GM20431 (cell line): ENCODE measurements around the gene HLA-DQB1.
"Not testable (repeated sequence)": the region's sequence is repeated elsewhere in the genome, so short reads cannot be mapped to it uniquely, and the experiment has no call there.

Experiments
- in situ Hi-C: fragments of 300-500 bp; cut with MseI, MboI; formaldehyde crosslinking; loops from one replicate; pipeline ENCODE4 v1.15.0; 2020; ENCODE audit warnings: low sequenced_read_pairs; ENCODE audit not compliant: unreplicated experiment

The HLA-DQB1 gene

DNA sequence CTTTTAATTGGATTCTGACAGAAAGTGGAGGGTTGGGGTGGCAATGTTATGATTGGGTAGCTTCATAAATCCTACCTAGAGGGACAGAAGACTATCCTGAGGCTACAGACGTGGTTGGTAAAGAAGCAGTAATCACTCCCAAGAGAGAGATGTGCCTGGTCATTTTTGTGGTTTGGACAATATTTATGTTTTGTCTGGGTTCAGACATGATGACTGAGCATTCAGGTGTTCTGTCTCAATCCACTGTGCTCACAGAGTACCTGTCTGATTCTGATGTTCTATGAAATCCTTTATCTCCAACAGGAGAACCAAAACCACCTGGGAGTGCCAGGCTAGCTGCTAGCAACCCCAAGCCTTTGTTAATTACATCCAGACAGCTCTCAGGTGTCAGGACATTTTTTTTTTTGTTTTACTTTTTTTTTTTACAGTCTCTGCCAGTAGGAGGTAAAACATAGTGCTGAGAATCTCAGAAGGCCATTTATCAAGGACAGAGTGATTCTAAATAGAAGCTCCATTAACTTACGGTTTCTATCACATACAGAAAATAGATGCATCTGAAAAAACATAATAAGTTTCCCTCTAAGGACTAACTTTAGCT lies 30.8 kb downstream of the HLA-DQB1 start:
- in situ Hi-C loops, result no loop called here

DNA sequence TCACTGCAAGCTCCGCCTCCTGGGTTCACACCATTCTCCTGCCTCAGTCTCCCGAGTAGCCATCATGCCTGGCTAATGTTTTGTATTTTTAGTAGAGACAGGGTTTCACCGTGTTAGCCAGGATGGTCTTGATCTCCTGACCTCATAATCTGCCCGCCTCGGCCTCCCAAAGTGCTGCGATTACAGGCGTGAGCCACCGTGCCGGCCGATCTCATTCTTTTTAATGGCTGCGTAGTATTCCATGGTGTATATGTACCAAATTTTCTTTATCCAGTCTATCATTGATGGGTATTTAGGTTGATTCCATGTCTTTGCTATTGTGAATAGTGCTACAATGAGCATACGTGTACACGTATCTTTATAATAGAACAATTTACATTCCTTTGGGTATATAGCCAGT lies 36.7 kb downstream of the HLA-DQB1 start:
- in situ Hi-C loops, result not testable (repeated sequence)

DNA sequence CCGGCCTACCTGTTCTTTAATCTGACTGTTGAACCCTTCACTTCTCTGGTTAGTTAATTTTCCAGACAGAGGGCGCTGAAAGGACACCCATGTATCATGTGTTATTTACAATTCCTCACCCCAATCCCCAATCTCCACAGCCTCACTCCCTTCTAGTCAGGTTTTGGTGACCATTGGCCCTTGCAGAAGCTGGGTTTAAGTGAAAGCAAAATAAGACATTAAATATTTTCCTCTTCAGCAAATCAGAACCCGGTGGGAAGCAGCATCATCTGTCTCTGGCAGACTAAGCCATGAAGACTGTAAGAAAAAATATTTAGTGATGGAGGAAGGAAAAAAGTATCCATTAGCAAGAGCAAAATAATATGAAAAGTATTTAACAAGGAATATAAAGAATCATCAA lies 38.6 kb downstream of the HLA-DQB1 start:
- in situ Hi-C loops, result no loop called here

DNA sequence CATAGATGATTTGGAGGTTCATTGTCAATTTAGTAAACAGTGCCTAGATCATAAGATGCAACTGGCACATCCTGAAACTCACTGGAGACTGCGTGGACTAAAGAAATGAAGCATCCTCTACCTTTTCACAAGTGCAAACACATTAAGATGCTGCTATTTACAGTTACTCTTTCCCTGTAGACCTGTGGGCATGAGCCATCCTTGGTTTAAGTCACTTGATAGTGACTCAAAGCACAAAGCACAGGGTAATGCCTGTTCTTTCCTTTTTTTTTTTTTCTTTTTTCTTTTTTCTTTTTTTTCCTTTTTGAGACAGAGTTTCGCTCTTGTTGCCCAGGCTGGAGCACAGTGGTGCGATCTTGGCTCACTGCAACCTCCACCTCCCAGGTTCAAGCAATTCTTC lies 39.2 kb downstream of the HLA-DQB1 start:
- in situ Hi-C loops, result no loop called here

DNA sequence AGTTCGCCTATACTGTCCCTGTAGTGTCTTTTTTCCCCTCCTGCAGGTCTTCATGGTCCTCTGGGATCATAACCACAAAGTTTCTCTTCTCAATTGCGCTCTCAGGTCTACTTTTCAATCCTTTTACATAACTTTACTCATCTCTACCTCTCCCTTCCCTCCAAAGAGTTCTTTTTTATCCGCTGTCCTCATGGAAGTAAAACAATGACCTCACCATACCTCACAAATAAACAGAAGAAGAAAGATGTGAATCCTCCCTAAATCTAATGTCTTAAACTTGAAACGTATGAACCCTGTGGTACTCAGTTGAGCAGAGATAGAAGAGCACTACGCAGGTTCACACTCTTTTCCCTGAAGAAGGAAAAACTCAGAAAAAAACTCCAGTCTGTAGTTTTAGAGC lies 41.3 kb downstream of the HLA-DQB1 start:
- in situ Hi-C loops, result no loop called here

DNA sequence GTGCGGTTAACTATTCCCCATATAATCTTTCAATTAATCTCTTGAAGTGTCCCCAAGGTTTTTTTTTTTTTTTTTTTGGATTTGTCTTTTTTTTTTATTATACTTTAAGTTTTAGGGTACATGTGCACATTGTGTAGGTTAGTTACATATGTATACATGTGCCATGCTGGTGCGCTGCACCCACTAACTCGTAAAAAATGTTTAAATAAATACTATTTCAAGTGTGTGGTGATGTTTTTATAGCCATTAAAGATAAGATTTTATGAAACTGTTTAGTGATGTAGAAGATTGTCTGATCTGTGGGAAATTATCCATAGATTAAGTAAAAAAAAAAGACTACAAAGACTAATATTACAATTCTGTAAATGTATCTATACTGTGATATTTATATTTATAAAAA lies 41.9 kb downstream of the HLA-DQB1 start:
- in situ Hi-C loops, result no loop called here

DNA sequence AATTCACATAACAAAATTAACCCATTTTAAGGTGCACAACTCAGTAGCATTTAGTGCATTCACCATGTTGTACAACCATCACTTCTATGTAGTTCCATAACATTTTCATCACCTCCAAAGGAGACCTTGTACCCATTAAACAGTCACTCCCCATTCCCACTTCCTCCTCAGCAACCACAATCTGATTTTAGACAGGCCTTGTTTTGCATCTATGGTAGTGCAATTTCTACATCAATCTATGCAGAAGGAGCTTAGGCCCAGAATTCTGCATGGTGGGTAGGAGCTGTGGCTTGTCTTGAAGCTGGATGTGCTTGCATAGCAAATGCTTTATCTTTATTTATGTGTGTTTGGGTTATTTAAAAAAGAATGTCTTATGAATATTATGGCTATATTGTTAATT lies 42.8 kb downstream of the HLA-DQB1 start:
- in situ Hi-C loops, result no loop called here

DNA sequence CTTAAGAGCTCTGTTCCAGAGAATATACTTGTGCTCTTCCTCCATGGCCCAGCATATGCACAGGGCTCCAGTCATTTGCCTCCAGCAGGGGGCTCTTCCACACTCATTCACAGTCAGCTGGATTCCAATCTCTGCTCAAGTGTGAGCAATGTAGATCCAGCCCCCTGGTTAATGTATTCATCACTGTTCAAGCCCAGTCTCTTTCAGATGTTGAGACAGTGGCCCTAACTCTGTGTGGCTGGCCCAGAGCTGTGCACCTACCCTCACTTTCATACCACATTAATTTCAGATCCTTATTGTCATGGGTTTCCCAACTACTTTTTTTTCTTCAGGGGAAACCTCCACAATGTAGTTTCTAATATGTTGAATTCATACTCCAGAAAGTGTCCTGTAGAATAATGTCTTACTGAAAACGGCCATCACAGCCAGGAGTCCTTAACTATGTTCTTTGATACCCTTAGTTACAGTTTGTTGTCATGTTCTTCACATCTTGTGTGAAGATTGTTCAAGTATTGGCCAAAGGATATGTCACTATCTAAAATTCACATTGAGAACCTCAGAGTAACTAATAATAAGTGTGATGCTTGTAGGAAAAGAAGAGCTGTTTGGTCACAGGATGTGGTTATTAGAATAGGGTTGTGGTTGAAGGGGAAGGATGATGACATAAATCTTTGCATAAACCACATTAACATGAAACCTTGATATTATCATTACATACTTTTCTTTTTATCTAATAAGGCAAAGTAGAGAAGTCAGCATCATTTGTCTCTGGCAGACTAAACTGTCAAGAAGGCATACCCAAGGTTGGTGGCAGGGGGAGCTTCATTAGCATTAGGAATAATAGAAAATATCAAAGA lies 43.7 kb downstream of the HLA-DQB1 start:
- in situ Hi-C loops, result no loop called here

DNA sequence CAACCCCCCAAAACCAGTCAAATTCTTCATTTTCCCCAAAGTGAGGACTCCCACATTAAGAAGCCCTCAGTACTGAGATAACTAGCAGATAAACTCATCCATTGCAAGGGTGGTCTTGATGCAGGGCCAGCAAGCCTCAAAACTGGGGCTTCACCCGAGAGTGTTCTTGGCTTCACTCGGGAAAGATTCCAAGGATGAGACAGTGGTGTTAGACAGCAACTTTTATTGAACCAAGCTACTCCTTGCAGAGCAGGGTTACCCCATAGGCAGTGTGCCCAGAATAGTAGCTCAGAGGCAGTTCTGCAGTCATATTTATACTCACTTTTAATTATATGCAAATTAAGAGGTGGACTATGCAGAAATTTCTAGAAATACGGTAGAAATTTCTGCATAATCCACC lies 45.1 kb downstream of the HLA-DQB1 start:
- in situ Hi-C loops, result no loop called here

DNA sequence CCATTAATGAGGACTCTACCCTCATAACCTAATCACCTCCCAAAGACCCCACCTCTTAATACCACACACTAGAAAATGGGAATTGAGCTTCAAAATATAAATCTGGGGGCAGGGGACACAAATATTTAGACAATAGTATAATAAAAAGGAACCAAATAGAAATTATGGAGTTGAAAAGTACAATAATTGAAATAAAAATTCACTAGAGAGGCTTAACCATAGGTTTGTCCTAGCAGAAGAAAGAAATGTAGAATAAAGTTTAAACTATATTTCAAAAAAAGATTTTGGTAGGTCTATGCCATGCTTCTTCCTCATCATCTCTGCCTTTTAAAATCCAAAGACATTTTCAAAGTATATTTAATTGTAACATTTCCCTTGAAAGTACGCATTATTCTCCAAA lies 48.7 kb downstream of the HLA-DQB1 start:
- in situ Hi-C loops, result no loop called here

DNA sequence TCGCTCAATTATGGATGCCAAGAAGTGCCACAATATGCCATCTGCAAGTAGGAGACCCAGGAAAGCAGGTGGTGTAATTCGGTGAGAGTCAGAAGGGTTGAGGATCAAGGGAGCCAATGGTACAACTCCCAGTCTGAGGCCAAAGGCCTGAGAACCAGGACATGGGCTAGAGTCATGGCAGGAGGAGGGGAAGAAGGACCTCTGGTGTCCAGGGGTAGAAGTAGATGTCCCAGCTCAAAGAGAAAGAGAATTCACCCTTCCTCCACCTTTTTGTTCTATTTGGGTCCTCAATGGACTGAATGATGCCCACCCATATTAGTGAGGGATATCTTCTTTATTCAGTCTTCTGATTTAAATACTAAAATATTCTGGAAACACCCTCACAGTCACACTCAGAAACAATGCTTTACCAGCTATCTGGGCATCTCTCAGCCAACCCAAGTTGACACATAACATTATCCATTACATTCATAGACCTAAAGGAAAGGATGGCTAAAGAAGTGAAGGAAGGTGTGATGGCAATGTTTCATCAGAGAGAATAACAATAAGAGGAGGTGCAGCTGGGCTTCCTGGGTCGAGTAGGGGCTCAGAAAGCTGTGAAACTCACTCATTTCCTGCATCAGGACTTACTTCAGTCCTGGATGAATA lies 50.4 kb downstream of the HLA-DQB1 start:
- in situ Hi-C loops, result no loop called here

DNA sequence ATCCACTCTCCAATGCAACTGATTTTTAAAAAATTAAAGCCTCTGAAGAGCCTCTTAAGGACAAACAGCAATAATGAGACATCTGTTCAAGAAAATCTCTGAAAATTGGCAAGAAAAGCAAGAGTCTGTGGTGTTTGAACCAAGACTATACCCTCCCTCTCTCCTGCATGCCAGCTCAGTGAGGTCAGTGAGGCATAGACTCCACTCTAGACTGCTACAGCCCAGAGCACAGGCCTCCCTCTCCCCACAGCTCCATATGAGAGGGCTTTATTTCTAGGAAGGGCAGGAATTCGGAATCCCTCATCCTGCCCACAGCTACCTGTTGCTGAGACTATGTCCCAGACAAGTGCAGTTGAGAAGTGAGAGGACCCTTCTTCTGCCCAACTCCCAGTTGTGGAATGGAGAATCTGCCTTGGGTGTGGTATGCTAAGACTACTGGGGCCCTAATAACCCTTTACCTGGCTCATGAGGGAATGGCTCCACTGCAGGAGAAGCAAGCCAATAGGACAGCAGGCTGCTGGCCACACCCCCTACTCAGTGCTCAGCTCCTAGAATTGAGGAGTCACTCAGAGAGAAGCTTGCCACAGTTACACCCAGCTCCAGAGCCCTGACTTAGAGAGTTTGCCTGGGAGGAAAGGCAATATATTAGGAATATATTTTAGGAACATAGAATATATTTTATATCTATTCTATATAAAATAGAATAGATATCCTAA lies 51.9 kb downstream of the HLA-DQB1 start:
- in situ Hi-C loops, result no loop called here

DNA sequence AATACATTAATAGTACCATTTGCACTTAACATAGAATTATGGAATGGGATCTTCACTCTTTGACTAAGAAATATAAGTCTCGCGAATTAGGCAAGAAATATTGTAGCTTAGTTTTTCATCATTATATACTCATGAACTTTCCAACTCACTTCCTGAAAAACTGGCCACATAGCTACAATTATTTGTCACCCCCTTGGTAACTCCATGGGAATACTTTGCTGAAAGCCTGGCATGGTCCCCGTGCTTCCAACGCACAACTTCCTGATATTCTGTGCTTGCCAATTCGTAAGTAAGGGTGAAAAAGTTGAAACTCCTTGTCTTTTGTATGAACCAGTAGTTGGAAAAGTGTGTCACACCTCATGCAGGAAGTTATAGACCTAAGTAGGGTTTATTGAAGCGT lies 53.0 kb downstream of the HLA-DQB1 start:
- in situ Hi-C loops, result no loop called here

DNA sequence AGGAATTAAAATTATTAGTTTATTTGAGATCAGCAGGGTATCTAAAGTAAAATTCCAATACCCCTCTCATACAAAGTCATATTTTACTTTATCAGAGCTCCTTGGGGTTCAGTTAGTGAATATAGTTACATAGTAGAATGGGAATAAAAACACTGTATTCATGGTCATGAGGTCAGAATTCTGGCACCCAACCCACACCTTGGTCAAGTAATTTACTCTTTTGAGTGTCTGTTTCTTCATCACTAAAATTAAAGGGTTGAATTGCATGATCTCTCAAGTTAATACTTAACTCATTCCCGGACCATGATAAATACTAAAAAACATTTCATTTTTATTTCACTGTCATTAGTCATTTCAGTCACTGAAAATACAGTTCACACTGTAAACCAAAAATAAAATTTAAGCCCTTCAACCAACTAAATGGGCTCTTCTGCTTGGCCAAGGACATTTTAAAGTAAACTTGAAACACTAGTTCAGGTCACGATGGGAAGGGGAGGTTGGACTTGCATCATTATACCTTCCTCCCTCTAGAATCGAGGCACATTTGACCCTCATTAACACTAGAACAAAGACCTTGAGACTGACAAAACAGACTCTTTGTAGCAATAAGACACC lies 55.7 kb downstream of the HLA-DQB1 start:
- in situ Hi-C loops, result no loop called here

DNA sequence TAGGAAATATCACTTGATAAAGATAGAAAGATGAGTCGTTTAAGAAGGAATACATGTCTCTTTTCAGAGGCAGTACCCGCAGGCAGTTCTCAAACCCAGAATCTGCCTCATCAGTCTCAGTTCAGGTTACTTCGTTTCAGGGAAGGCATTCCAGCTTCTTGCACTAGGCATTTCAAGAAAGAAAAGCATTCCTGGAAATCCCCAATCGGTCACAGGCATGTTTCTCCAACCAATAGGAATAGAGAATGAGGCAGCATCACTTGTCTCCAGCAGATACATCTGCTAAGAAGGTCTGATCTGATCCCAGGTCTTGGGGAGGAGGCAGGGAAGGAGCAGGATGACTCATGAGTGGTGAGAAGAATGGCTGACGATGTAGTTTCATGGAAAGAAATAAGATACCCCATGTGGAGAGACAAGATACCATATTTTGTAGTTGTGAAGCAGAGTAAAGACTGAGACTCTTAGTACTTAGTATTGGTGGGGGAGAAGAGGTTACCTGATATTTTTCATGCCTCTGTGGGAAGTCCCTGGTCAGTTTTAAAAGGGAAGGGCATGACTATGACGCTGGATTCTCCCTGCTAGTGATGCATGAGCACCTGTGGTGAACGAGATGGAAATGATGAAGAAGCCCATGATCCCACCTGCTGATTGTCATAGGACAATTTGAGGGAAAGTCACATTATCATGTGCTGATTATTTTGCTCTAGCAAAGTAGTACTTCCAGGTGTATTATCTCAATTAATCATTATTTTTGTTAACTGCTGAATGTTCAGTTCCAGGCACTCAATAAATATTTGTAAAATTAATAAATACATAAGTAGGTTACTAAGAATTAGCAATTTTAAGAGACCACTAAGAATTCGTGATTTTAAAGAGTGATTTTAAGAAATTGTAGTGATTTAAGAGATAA lies 56.5 kb downstream of the HLA-DQB1 start:
- in situ Hi-C loops, result no loop called here
